ENCODE results near the gene FGD6. TPM values are rescaled to one million over a fixed set of nuclear protein-coding genes. Genes with fewer than 3 reads are reported as not detected.

Gene FGD6
- total and polyA plus RNA-seq, 8 donors, result 1.4 to 24.3 (median 9.2) TPM

- DNase-seq (no peak), ATAC-seq (no peak), FAIRE-seq (no peak)
- H3K4me1 ChIP-seq, result peaks cover 0 to 4% (median 0%) of the 10 kb centered on the region in 3 donors
- H3K36me3 ChIP-seq, result no peaks in the 10 kb centered on the region
- WGBS, 2 donors, result 76 to 77% methylated on average over 5 of the region's 5 CpGs
- H3K27ac ChIP-seq, result no peak overlapping the region
- intact Hi-C loops (cut with DNase I), result no loop called here
- no peak for TF ChIP-seq CTCF (IDR thresholded peaks at IDR 0.05)
- no peaks in the 10 kb centered on the region for H3K9me3 ChIP-seq
- H3K27me3 ChIP-seq, result no peaks in the 10 kb centered on the region
- H3K4me3 ChIP-seq, result no peak overlapping the region
Measured at GRCh38 chr12:95179011-95179410, 38.3 kb downstream of the FGD6 start.

- DNase-seq (no peak), ATAC-seq (no peak), FAIRE-seq (no peak)
- Histone ChIP-seq H3K4me3 (no peak overlapping the region), H3K4me1 (peaks cover 0 to 10% (median 7%) of the 10 kb centered on the region in 3 donors), H3K27me3 (no peaks in the 10 kb centered on the region), H3K9me3 (no peaks in the 10 kb centered on the region), H3K36me3 (no peaks in the 10 kb centered on the region), H3K27ac (no peak overlapping the region)
- no peak for TF ChIP-seq CTCF (IDR thresholded peaks at IDR 0.05)
- 86% methylated on average over 4 of the region's 4 CpGs for WGBS, 2 donors
- intact Hi-C loops (cut with DNase I), result no loop called here
Measured at GRCh38 chr12:95178136-95178535, 39.1 kb downstream of the FGD6 start.

GRCh38 chr12:95177201-95177768, 40.0 kb downstream of the FGD6 start:
- DNase-seq, result no peak
- no peak for ATAC-seq
- TF ChIP-seq CTCF (IDR thresholded peaks at IDR 0.05), result no peak
- Histone ChIP-seq H3K4me3 (no peak overlapping the region), H3K36me3 (no peaks in the 10 kb centered on the region), H3K27me3 (no peaks in the 10 kb centered on the region), H3K4me1 (peaks cover 0 to 16% (median 10%) of the 10 kb centered on the region in 3 donors), H3K27ac (no peak overlapping the region), H3K9me3 (no peaks in the 10 kb centered on the region)
- 91 to 96% methylated on average over 2 of the region's 2 CpGs for whole genome bisulfite sequencing, 2 donors
- no peak for FAIRE-seq
- intact Hi-C loops (cut with DNase I), result no loop called here

GRCh38 chr12:95173392-95174251, 43.6 kb downstream of the FGD6 start:
- WGBS, 2 donors, result 13 to 15% methylated on average over 8 of the region's 8 CpGs
- ATAC-seq, result peak; percentile 87 to 93 (median 91)
- Histone ChIP-seq H3K36me3 (no peaks in the 10 kb centered on the region), H3K4me3 (no peak overlapping the region), H3K27me3 (no peaks in the 10 kb centered on the region), H3K4me1 (peaks cover 0 to 23% (median 10%) of the 10 kb centered on the region in 3 donors), H3K9me3 (no peaks in the 10 kb centered on the region), H3K27ac (peak overlapping the region in 2 of 4 donors; percentile 57 to 63)
- no peak for TF ChIP-seq CTCF (IDR thresholded peaks at IDR 0.05)
- DNase-seq, result peak; percentile 62 to 89 (median 76)
- intact Hi-C loops (cut with DNase I), result no loop called here
- FAIRE-seq, result no peak

Measured in pancreas (tissue), 10 donors.